ENCODE results near the gene PRIMA1.

The PRIMA1 gene

DNA sequence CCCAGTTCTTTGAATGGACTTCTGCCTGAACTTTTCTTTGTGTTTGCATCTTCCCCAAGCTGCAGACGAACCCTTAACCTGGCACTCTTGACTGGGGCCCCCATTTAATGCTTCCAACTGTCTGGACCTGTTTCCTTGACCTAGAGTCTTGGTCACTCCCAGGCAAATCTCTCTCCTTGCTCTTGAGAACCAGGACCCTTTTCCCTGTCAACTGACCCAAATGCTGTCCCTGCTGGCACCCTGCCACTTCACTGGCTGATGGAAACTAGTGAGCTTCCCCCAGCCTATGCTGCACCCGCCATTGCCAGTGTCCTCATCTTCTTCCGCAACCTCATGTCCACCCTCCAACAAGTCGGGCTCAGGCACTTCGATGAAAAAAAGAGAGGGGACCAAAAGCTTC is 79.5 kb downstream of the PRIMA1 start:
- no peak for DNase-seq

DNA sequence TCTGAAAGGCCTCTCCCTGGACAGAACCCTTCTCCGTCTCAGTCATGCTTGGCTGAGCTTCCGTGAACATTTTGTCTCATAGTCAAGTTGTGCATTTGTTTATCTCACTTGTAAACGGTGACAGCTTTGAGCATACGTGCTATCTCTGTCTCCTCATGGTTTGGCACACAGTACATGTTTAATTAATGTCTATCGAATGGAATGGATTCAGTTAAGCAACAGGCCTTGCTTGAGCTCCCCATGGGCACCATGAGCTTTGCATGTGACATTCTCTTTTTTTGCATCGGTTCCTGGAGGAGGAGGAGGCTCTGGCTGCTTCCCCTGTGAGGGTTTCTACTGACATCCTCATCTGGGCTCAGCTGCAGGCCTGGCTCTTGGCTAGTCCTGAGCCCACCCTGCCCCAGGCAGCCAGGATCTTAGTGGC is 80.0 kb downstream of the PRIMA1 start:
- DNase-seq, result no peak

DNA sequence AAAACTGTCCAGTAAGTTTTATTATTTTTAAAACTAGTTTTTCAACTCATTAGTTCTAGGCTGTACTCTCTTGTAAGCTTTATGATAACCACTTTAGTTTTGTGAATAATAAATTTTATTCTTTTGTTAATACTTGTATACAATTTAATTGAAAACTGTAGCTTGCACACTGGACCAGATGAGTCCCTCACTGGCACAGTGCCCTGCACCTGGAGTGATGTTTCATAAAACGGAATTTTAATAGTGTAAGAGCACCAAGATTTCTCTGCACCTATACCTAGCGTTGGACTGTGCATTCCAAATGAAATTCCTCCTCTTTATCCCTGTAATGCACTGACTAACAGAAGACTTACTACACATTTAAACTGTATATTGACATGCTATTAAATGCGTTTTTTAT is 80.8 kb downstream of the PRIMA1 start:
- DNase-seq, result no peak

DNA sequence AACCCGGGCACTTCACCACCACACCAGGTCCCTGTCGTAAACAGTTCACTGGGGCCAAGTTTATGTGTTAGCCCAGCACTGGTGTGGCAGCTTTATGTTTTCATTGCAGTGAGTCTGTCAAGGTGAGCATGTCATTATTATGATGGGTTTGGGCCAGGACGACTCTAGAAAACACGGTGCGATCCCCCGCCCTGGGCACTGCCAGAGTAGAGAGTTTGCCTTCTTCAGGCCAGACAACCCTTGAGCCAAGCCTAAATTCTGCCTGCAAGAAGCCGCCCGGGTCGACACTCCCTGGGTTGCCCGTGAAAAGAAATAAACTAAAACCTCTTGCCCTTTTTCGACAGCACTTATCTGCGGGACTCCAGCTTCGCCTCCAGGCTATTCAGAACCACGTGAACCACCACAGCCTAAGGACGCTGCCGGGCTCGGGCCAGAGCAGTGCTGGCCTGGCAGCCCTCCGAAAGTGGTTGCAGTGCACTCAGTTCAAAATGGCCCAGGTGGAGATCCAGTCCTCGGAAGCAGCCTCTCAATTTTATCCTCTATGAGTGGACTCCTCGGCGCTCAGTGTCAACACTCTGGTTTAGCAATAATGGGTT is 81.8 kb downstream of the PRIMA1 start:
- no peak for DNase-seq

DNA sequence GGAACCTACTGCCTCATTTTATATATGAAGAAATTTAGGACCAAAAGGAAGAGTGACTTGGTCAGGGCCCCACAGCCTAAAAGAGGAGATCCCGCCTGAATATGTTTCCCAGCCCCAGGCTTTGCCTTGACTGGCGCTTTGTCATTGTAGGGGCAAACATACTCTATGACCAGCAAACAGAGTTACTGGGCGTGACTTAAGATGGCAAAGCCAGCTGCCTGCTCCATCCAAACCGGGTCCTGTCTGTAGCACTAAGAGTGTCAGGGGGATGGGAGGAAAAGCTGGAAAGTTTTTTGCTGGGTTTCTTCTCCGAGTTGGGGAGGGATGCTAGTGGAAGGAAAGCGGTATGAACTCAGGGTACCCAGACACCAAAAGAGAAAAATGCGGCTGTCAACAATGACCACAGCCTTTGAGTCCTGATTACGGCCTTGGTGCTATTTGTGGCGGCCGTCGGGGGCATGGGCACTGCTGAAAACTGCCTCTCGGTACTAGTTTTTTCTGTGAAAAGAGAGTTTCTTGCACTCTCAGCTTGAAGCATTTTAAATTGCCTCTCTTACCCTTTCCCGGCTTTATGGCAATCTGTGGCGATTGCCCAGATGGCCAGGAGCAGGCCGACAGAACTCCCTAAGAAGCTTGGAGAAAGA is 82.7 kb downstream of the PRIMA1 start:
- DNase-seq, result no peak

DNA sequence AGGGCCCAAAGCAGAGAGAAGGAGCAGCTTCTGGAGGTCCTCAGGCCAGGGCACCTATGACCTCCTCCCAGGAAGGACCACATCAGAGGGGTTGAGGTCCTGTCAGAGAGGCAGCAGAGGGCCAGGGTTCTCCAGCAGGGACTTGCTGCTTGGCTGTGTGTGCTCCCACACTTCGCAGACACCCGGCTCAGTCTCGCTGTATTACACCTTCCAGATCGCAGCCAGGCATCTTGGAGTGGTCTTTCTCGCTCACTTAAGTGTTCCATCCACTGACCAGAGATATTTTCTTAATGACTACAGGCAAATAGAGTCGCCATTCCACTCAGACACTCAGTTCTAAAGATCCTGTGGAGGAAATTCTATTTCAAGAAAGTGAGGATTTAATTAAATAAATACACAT is 84.3 kb downstream of the PRIMA1 start:
- no peak for DNase-seq

DNA sequence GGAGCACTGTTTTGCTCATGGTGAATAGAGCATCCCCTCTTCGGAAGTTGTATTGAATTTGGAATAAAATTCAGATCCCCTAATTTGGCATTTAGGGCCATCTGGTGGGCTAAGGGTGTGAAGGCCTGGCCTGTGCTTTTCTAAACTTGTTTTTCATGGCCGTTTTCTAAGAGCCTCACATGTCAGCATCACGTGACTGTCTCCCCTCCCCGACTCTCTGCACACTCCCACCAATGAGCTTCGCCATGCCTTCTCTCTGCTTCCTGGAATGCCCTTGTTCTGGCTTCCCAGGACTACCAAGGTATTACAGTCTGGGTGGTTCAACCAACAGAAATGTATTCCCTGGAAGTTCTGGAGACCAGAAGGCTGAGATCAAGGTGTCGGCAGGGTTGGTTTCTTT is 85.3 kb downstream of the PRIMA1 start:
- no peak for DNase-seq

DNA sequence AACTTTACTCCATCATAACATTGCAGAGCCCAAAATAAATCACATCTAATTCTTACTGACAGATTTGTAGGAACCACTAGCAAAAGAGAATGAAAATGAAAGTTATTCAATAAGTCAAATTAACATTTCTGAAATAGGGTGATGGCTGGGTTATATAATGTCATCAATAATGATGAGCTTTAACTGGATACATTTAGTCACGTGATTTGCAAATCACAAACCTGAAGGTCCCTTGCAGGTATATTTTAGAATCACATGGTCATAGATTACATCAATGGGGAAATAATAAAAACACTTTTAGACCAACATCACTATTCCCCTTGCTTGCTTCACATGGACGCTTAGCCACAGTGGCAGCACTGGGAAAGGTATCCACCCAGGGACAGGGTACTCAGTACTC is 86.7 kb downstream of the PRIMA1 start:
- DNase-seq, result no peak

DNA sequence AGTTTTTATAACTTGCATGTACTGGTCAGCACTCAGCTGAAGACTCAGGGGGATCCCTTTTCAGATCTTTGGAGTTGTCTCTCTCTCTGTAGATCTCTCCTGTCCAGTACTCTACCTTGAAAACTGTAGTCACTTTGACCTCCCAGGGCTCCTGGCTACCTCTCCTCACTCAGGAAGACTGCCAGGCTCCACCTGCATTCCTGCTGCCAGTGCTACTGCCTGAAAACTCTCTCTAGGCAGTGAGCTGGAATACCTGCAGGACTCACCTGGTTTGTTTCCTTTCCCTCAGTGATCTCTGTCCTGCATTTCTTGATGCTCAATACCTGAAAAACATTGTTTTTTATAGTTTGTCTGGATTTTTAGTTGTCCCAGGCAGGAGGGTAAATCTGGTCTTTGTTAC is 87.4 kb downstream of the PRIMA1 start:
- no peak for DNase-seq

DNA sequence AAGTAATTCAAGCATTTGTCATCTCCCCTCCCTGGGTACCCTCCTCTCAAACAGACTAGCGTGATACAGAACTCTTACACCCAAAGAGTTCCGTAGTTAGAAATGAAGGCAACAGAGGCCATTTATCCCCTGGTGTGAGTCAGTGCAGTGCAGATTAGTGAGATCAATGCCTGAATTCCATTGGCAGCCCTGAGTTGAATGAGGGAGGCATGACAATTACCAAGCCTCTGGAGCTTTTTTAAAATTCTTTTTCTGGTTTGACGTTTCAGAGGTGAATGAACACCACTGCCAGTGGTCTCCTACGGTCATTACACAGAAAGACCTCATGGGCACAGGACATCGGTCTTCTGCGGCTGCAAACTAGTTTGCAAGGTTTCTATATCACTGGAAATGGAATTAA is 94.4 kb downstream of the PRIMA1 start:
- no peak for DNase-seq

DNA sequence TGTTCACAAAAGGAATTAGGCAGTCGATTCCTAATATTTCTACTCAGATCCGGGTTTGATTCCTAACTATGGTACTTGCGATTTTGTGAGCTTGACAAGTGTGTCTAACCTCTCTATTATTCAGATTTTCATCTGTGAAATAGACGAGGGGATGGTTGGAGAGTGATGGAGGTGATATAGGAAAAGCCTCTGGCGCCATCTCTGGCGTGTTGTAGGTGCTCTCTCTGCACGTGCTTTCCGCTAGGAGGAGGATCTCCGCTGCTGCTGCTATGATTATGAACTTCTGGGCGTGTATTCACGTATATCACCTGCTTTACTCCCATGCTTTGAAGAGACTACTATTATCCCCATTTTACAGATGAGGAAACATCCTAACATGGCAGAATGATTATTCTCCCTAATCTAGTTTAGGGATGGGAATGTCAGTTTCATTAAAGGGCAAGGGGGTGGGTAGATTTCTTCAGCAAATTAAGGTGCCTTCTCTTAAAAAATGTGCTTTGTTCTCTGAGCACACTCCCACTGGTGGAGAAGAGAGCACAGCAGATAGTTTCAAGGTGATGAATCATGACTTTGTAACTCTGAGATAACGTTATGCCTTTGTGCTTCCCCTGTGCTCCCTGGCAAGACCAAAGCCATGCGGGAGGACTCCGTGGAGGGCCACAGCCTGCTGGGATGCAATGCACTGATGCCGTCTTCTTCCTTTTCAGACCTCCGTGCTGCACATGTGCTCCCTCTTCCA is 97.1 kb downstream of the PRIMA1 start:
- no peak for DNase-seq

DNA sequence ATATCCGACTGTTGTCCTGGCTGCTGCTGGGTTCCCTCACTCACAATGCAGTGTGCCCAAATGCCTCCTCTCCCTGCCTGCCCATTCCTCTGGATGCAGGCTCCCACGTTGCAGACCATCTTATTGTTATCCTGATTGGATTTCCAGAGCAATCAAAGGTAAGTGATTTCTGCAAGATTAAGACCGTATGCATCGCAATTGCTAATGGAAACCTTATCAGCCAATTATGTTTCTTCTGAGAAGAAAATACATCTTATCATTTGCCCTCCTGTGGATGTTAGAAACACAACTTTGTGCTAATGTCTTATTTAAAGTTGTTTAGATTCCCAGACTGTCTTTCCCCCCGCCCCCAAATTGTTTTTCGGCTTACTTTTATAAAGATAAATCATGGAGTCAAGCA is 98.1 kb downstream of the PRIMA1 start:
- DNase-seq, result no peak

DNA sequence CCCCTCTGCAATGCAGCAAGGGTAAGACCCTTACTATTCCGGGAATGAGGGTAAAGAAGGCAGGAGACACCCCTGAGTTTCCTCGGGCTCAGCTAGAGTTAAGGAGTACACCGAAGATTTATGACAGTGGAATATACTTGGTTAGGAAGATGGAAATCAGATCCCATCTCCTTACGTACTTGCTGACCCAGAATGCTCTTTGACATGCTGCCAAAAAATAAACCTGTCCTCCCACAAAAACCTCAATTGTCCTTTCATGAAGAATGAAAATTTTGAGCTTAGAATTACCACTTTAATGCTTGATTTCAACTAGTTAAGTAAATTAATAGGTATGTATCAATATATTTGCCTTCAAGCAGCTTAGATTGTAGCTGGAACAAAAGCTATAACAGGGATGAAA is 99.5 kb downstream of the PRIMA1 start:
- no peak for DNase-seq

DNA sequence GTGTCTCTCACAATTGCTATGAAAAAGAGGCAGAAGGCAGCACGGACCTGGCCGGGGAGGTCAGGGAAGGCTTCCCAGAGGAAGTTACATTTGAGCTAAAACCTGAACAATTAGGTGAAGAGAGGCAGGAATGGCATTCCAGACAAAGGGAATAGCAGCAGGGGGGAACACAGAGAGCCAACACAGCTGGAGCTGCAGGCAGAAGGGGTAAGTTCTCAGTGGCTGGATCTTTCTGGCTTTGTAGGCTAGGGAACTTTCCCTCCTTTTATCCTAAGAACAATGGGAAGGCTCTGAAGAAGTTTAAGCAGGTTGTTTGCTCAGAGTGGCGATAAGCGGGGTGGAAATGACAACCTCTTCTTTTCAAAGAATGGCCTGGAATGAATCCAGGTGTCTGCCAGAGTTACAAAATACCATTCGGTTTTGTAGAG is 100.0 kb downstream of the PRIMA1 start:
- DNase-seq, result no peak

DNA sequence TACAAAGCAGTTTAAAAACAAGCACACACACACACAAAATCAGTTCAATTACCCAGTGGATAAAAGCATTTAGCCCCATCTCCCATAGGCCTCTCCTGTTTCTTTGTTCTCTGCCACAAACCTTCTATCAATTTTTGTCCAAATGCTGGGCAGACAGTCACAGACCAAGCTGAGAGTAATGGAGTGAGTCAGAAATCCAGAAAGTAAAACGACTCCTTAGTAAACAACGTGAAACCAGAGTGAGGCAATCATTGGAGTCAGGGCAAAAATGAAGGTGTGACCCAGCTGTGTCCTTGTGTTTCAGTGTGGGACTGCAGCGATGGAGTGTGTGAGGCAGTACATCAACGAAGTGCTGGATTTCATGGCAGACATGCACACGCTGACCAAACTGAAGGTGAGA is 102.0 kb downstream of the PRIMA1 start:
- DNase-seq, result no peak

DNA sequence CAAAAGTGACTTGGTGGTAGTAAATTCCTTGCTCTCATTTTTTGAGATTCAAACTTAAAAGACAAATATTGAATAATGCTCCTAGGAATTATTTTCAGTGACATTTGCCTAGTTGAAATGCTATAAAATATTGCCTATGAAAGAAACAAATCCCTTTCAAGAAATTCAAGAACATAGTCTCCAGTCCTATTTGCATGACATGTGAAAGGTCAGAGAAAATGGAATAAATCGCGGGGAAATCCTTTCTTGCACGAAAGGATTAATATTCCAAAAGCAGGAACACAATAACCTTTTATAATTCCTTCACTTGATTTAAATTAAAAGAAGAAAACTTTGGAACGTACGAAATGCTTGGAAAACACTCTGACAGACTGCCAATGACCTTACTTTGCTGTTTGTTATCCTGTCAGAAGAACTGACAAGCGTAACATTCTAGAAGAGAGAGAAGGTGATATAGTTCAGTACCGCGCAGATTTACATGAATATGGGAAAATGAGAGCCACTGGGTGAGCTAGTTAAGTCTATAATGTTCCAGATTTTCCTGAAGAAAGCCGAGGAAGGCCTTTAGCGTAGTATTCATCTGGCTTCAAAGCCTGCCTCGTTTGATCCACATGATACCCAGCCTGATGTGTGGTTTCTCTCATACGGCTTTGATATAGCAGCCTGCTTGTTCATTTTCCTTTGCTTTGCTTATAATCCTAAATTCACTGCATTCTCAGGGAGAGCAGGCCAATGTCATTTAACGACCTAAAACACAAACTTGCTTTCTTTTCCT is 103.0 kb downstream of the PRIMA1 start:
- DNase-seq, result no peak

DNA sequence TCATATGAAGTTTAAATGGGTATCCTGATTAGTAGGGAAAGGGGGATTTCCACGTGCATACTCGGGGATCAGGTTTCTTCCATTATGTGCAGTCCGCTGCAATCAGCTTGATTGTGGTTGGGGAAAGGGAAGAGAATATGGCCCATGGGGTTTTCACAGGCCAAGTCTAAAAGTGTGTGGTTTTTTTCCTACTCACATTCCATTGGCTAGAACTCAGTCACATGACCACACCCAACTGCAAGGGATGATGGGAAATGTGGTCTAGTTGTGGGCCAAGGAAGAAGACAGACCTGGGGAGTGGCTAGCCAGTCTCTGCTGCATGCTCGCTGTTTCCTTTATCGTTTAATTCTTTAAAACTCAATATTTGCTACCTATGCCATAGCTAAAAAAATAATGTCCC is 105.1 kb downstream of the PRIMA1 start:
- DNase-seq, result no peak

DNA sequence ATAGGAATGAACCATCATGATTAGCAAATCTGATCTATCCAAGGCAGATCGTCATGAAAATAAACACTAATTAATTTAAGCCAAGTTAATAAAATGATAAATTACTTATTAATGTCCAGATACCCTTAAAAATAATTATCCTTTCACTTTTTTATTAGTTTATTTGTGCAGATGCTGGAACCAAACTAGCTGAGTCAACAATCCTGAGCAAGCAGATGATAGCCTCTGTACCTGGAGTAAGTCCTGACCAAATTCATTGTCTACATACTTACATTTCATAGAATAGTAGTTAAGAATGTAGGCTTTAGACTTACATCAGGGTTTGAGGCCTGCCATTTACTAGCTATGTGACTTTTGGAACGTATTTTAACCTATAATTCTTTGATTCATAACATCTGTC is 105.8 kb downstream of the PRIMA1 start:
- DNase-seq, result no peak

DNA sequence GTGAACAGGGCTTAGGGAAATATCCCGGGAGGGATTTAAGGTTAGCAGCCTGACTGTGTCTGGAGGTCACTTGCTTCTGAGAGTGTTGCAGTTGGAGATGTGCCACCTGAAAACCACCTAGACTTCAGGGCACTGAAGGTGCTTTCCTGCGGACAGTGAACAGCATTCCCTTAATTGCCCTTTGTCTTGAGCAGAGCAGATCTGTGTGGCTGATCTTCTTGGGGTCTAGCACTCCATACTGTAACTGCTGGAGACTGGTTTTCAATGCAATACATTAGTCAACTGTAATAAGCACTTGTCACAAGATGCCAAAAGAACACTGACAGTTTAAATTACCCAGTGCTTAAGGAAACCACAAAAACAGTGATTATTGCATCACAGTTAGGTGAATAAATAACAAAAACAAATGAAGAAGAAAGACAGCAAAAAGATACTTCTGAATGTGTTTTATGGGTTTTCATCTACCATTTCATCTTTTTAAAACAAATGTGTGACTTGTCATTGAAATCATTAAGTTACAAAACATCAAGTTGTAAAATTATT is 111.8 kb downstream of the PRIMA1 start:
- no peak for DNase-seq

DNA sequence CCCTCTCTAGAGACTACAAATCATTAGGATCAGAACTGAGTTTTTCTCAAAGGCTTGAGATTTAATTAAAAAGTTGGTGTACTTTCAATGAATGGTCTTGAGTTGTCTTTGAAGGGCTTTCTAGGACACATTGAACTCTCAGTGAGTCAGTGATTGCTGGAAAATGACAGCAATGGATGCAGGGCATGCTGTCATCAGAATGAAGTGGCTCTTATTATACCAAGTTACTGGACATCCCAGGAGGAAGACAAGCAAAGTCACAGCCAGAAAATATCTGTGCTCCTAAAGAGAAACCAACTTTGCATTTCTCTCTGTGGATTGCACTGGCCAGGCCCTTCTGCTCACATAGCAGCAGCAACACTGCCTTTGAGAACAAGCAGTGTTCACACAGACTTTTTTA is 112.6 kb downstream of the PRIMA1 start:
- no peak for DNase-seq

DNA sequence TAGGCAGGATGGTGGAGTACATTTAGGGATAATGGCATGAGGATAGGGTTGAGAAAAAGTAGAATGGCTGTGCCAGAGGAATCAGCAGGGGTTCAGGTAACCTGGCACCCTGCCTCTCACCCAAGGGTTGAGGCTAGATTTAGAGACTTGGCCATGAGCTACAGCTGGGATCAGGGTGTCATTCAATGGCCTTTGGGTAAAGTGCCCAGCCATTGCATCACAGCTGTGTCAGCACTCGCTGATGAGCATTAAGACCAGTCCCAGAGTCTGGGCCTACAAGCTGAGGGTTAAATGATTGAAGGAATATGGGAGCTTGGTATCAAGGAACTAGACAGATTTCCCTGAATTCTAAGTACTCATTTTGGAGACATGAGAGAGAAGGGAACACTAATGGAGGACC is 113.9 kb downstream of the PRIMA1 start:
- DNase-seq, result no peak

DNA sequence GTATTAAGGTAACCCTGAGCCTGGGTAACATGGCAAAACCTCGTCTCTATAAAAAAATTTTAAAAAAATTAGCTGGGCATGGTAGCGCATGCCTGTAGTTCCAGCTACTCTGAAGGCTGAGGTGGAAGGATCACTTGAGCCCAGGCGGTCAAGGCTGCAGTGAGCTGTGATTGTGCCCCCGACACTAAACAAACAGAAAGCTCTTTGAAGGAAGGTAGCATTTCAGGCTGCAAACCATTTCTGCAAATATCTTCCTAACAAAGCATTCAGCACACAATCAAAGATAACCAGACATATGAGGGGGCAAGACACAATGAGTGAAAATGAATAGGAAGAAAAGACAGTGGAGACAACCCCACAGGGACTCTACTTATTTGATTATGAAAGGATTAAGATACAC is 118.7 kb downstream of the PRIMA1 start:
- DNase-seq, result no peak
